Tibial artery (tissue), 4 donors: ENCODE results near the gene PKLR.

Experiments
- DNase-seq, 2 donors: peaks; one replicate each; pipeline ENCODE4 v3.0.0-alpha.2; 2019
- H3K27ac ChIP-seq, 2 donors: fragments of 200-600 bp; sonication (generic) in 1 of 2; 1 replicate in 1 of 2; 2 replicates in 1 of 2; pipeline ENCODE4 v1.5.1; 2018 to 2019; ENCODE audit warnings: mild to moderate bottlenecking in 1 of 2
- H3K27me3 ChIP-seq, 2 donors: fragments of 200-600 bp; sonication (generic) in 1 of 2; one replicate each; pipeline versions ENCODE4 v1.5.1 to v1.6.0; 2016 to 2019
- H3K36me3 ChIP-seq, 3 donors: fragments of 200-600 bp; sonication (generic) in 2 of 3; one replicate each; pipeline ENCODE4 v1.5.1; 2016 to 2019; ENCODE audit warnings: mild to moderate bottlenecking in 2 of 3
- H3K4me1 ChIP-seq, 4 donors: fragments of 200-600 bp; sonication (generic) in 2 of 4; 1 replicate in 3 of 4; 2 replicates in 1 of 4; pipeline ENCODE4 v1.5.1; 2016 to 2019
- H3K4me3 ChIP-seq, 2 donors: fragments of 200-600 bp; sonication (generic) in 1 of 2; 1 replicate in 1 of 2; 2 replicates in 1 of 2; pipeline ENCODE4 v1.5.1; 2018 to 2019; ENCODE audit warnings: mild to moderate bottlenecking in 2 of 2
- H3K9me3 ChIP-seq, 3 donors: fragments of 200-600 bp; sonication (generic) in 1 of 3; one replicate each; pipeline ENCODE4 v1.5.1; 2016 to 2019
- CTCF ChIP-seq, 2 experiments: fragments of 200-600 bp in 1 of 2; fragments of 450-650 bp in 1 of 2; IDR thresholded peaks; one replicate each; pipeline ENCODE4 v1.5.1; 2017 to 2019; ENCODE audit warnings: antibody characterized with exemption in 2 of 2, mild to moderate bottlenecking in 1 of 2, moderate library complexity in 1 of 2
- intact Hi-C: fragments of 100-400 bp; cut with DNase I; formaldehyde crosslinking; loops from one replicate; pipeline ENCODE4 v1.15.0; 2023; ENCODE audit warnings: low total_unique reads

PKLR gene

GRCh38 chr1:155287987-155288543 lies 13.2 kb downstream of the PKLR start:
- no peak for TF ChIP-seq CTCF (IDR thresholded peaks at IDR 0.05)
- no peaks in the 10 kb centered on the region for H3K4me1 ChIP-seq
- intact Hi-C loops: no loop called here
- H3K36me3 ChIP-seq: peaks cover 0 to 5% (median 0%) of the 10 kb centered on the region in 3 donors
- no peak for DNase-seq
- H3K9me3 ChIP-seq: no peaks in the 10 kb centered on the region
- H3K27ac ChIP-seq: no peak overlapping the region
- no peak overlapping the region for H3K4me3 ChIP-seq
- H3K27me3 ChIP-seq: peaks cover 0 to 3% of the 10 kb centered on the region in 2 donors

- no peak overlapping the region for H3K4me3 ChIP-seq
- DNase-seq: no peak
- no peak overlapping the region for H3K27ac ChIP-seq
- H3K9me3 ChIP-seq: no peaks in the 10 kb centered on the region
- TF ChIP-seq CTCF (IDR thresholded peaks at IDR 0.05): no peak
- H3K36me3 ChIP-seq: peaks cover 0 to 5% (median 0%) of the 10 kb centered on the region in 3 donors
- H3K4me1 ChIP-seq: no peaks in the 10 kb centered on the region
- H3K27me3 ChIP-seq: peaks cover 0 to 3% of the 10 kb centered on the region in 2 donors
- intact Hi-C loops: no loop called here
Measured at GRCh38 chr1:155286544-155286943, 14.7 kb downstream of the PKLR start.

- intact Hi-C loops: no loop called here
- TF ChIP-seq CTCF (IDR thresholded peaks at IDR 0.05): no peak
- H3K27me3 ChIP-seq: no peaks in the 10 kb centered on the region
- DNase-seq: no peak
- peaks cover 0 to 5% (median 0%) of the 10 kb centered on the region in 3 donors for H3K36me3 ChIP-seq
- H3K4me1 ChIP-seq: no peaks in the 10 kb centered on the region
- no peaks in the 10 kb centered on the region for H3K9me3 ChIP-seq
- no peak overlapping the region for H3K27ac ChIP-seq
- H3K4me3 ChIP-seq: no peak overlapping the region
Measured at GRCh38 chr1:155285631-155286044, 15.6 kb downstream of the PKLR start.

GRCh38 chr1:155285063-155285462 lies 16.2 kb downstream of the PKLR start:
- no peak overlapping the region for H3K27ac ChIP-seq

GRCh38 chr1:155284476-155284875 lies 16.8 kb downstream of the PKLR start:
- Histone ChIP-seq H3K27ac (no peak overlapping the region), H3K9me3 (no peaks in the 10 kb centered on the region), H3K4me3 (no peak overlapping the region), H3K27me3 (no peaks in the 10 kb centered on the region), H3K4me1 (no peaks in the 10 kb centered on the region), H3K36me3 (peaks cover 0 to 5% (median 0%) of the 10 kb centered on the region in 3 donors)
- no peak for DNase-seq
- intact Hi-C loops: no loop called here
- TF ChIP-seq CTCF (IDR thresholded peaks at IDR 0.05): no peak

More at GRCh38 chr1:155285063-155285462, 16.2 kb downstream of the PKLR start:
- H3K36me3 ChIP-seq: peaks cover 0 to 5% (median 0%) of the 10 kb centered on the region in 3 donors
- no peaks in the 10 kb centered on the region for H3K4me1 ChIP-seq
- H3K9me3 ChIP-seq: no peaks in the 10 kb centered on the region
- DNase-seq: no peak
- H3K27me3 ChIP-seq: no peaks in the 10 kb centered on the region
- H3K4me3 ChIP-seq: no peak overlapping the region
- no peak for TF ChIP-seq CTCF (IDR thresholded peaks at IDR 0.05)
- intact Hi-C loops: no loop called here
